Measurements from ENCODE around the gene PTPN20. TPM values are rescaled to one million over a fixed set of nuclear protein-coding genes. Genes with fewer than 3 reads are reported as not detected.
"Not testable (repeated sequence)": the region's sequence is repeated elsewhere in the genome, so short reads cannot be mapped to it uniquely, and the experiment has no call there.

PTPN20 gene
- total and polyA plus RNA-seq, 2 of the 8 experiments (the other 6 are each of a cell fraction or from before 2014, with no cell fraction given), result not detected

DNA sequence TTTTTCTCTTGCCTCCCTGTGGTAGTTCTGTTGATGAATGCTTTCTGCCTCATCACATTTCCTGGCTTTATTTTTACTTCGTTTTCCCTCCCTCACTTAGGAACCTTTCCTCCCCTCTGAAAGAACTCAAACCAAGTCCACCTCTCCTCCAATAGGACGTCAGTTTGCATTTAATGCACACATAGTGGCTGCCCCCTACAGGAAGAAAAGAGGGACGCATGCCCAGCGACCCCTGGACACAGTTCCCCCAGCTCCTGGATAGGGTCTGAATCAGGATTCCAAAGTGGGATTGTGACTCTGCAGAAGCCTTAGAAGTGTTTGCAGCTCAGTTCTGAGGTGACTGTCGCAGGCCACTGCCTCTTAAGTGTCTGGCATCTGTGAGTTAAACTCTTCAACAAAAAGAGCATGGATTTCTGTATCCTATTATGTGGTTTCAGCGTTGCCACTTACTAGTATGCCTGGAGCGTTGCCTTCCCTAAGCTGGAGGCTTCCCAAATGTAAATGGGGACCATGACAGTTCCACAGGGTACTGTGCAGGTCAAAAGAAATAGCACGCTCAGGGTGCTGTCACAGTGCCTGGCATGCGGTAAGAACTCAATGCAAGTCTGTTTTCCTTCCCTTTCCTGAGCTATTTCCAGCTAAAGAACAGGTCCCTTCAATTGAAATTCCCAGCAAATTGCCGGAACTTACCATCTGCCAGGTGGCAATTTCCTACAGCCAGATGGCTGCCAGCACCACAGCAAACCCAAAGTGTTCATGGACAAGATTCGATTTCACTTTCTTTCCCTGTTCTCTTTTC is 20.2 kb upstream of the PTPN20 start:
- H3K56ac ChIP-seq (replicated peaks; ENCODE audit: insufficient read length, low read depth, low read length); H3K4ac ChIP-seq (replicated peaks; ENCODE audit: insufficient read length, low read depth, low read length); H2BK5ac ChIP-seq (ENCODE audit: low read depth, low read length); H3K18ac ChIP-seq (ENCODE audit: extremely low read depth, low read length); H3K4me2 ChIP-seq (ENCODE audit: insufficient read depth in 1 of 2, low read depth in 2 of 2, low read length in 2 of 2); H3K14ac ChIP-seq (ENCODE audit: insufficient read length); H2BK12ac ChIP-seq (ENCODE audit: low read depth, low read length); POLR2A ChIA-PET (ENCODE audit: partially characterized antibody); FAIRE-seq; H2BK20ac ChIP-seq (ENCODE audit: low read length); H3K4me3 ChIP-seq (ENCODE audit: extremely low read depth in 1 of 4, insufficient read depth in 2 of 4, low read depth in 3 of 4, low read length in 4 of 4); H2AK5ac ChIP-seq (ENCODE audit: low read depth, low read length); H3K23ac ChIP-seq (ENCODE audit: insufficient read length); H2AFZ ChIP-seq (ENCODE audit: low read length); H4K91ac ChIP-seq (replicated peaks; ENCODE audit: insufficient read length, low read length); H2BK120ac ChIP-seq (replicated peaks; ENCODE audit: low read depth, low read length); CTCF ChIA-PET (ENCODE audit: partially characterized antibody); H3K9ac ChIP-seq (replicated peaks in 1 of 4; ENCODE audit: extremely low read depth in 1 of 4, low read depth in 3 of 4, low read length in 3 of 4); H3K27me3 ChIP-seq (replicated peaks in 1 of 4; ENCODE audit: control insufficient read depth in 3 of 4, extremely low read depth in 1 of 4, insufficient read depth in 3 of 4, low read length in 3 of 4); H3K36me3 ChIP-seq (ENCODE audit: control insufficient read depth in 2 of 4, insufficient read depth in 4 of 4, low read length in 3 of 4); H2BK15ac ChIP-seq (ENCODE audit: low read length); H4K5ac ChIP-seq (ENCODE audit: insufficient read length, low read depth, low read length); H3K23me2 ChIP-seq (ENCODE audit: low read depth, low read length); H4K20me1 ChIP-seq (replicated peaks in 1 of 2; ENCODE audit: control insufficient read depth in 1 of 2, insufficient read depth in 2 of 2, low read length in 2 of 2); H4K8ac ChIP-seq (ENCODE audit: extremely low read depth, insufficient read depth, low read length); H3K79me1 ChIP-seq (ENCODE audit: low read depth, low read length); H3K79me2 ChIP-seq (ENCODE audit: control insufficient read depth in 1 of 2, insufficient read depth in 2 of 2, low read length in 2 of 2); H3K9me3 ChIP-seq (ENCODE audit: insufficient read depth in 2 of 2, low read depth in 1 of 2, low read length in 1 of 2); H3K4me1 ChIP-seq (replicated peaks in 1 of 4; ENCODE audit: control insufficient read depth in 3 of 4, insufficient read depth in 4 of 4, low read length in 3 of 4); H3K27ac ChIP-seq (ENCODE audit: low read depth, low read length): not testable (repeated sequence)
- WGBS, 2 experiments (ENCODE audit: extremely low coverage in 1 of 2, insufficient coverage in 1 of 2, insufficient read length in 1 of 2, insufficient replicate concordance in 2 of 2, low coverage in 1 of 2, low lambda C conversion rate in 2 of 2, missing lambda C conversion rate in 1 of 2), result 74% methylated on average over 7 of the region's 11 CpGs; no CpG with 5 or more reads in 1 of the 2 experiments
- peak in 1 of 2 experiments; percentile 82 for DNase-seq (ENCODE audit: low read depth in 1 of 2, low spot score in 2 of 2)
- TF ChIP-seq, protein P1, sequence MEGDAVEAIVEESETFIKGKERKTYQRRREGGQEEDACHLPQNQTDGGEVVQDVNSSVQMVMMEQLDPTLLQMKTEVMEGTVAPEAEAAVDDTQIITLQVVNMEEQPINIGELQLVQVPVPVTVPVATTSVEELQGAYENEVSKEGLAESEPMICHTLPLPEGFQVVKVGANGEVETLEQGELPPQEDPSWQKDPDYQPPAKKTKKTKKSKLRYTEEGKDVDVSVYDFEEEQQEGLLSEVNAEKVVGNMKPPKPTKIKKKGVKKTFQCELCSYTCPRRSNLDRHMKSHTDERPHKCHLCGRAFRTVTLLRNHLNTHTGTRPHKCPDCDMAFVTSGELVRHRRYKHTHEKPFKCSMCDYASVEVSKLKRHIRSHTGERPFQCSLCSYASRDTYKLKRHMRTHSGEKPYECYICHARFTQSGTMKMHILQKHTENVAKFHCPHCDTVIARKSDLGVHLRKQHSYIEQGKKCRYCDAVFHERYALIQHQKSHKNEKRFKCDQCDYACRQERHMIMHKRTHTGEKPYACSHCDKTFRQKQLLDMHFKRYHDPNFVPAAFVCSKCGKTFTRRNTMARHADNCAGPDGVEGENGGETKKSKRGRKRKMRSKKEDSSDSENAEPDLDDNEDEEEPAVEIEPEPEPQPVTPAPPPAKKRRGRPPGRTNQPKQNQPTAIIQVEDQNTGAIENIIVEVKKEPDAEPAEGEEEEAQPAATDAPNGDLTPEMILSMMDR (IDR thresholded peaks at IDR 0.05; ENCODE audit: control extremely low read depth in 1 of 3, insufficient read depth in 1 of 3, low read depth in 1 of 3, low read length in 3 of 3), result peak in 1 of 3 experiments; percentile 12; a peak in 1 of 4 replicates
